Tibial nerve (tissue), 3 donors: ENCODE results near the gene PPHLN1.

Experiments
- CTCF ChIP-seq, 5 experiments: fragments of 200-600 bp in 3 of 5; fragments of 450-650 bp in 2 of 5; sonication (generic) in 3 of 5; IDR thresholded peaks; one replicate each; pipeline ENCODE4 v1.5.1; 2016 to 2019; ENCODE audit warnings: antibody characterized with exemption in 5 of 5, mild to moderate bottlenecking in 3 of 5, moderate library complexity in 2 of 5
- POLR2A ChIP-seq, 2 donors: fragments of 450-650 bp; IDR thresholded peaks; one replicate each; pipeline ENCODE4 v1.6.1; 2017; ENCODE audit warnings: antibody characterized with exemption in 2 of 2, mild to moderate bottlenecking in 2 of 2, moderate library complexity in 2 of 2

DNA sequence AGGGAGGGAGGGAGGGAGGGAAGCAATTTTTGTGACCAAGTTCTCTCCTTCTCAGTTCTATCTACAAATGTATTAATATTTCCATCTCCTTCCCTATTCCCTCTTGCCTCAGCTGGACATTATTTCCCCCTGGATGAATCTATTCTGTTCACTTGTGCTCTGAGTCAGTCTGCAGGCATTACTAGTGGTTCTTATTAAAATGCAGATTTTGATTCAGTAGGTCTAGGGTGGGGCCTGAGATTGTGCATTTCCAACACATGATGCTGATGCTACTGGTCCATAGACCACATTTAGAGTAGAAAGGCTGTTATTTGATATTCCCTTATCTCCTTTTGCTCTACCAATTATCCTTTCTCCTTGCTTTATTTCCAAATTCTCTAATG is 47.8 kb upstream of the PPHLN1 start:
- TF ChIP-seq CTCF (IDR thresholded peaks at IDR 0.05), result no peak
- TF ChIP-seq POLR2A (IDR thresholded peaks at IDR 0.05), result no peak
